Breast epithelium (tissue), 3 donors: ENCODE results near the gene SLC13A2.

Experiments used
- CTCF ChIP-seq, 3 donors: fragments of 450-650 bp; IDR thresholded peaks; one replicate each; pipeline ENCODE4 v1.5.1; 2016 to 2017; ENCODE audit warnings: antibody characterized with exemption in 3 of 3, mild to moderate bottlenecking in 3 of 3, moderate library complexity in 3 of 3
- POLR2AphosphoS5 ChIP-seq, 3 donors: sonication (generic); formaldehyde crosslinking; IDR thresholded peaks; one replicate each; pipeline ENCODE4 v1.6.1; 2017; ENCODE audit warnings: antibody characterized with exemption in 3 of 3

- TF ChIP-seq CTCF (IDR thresholded peaks at IDR 0.05) (no peak), POLR2AphosphoS5 (IDR thresholded peaks at IDR 0.05) (no peak)
Measured at GRCh38 chr17:28507567-28508203, 34.2 kb downstream of the SLC13A2 start.
